A673 (cell line): ENCODE results near the gene MON2.
"Not testable (repeated sequence)": the region's sequence is repeated elsewhere in the genome, so short reads cannot be mapped to it uniquely, and the experiment has no call there.

Experiments used
- EZH2 ChIP-seq: fragments of 200-600 bp; sonication (generic); IDR thresholded peaks from 2 replicates; pipeline ENCODE4 v1.6.1; 2017; ENCODE audit warnings: borderline replicate concordance, low read depth, mild to moderate bottlenecking, mixed read lengths, antibody characterized with exemption, low read length; ENCODE audit not compliant: poor library complexity, severe bottlenecking
- TF ChIP-seq, protein P1 (sequence below): fragments of 300-800, 200-600 bp; sonication (generic); conservative IDR thresholded peaks from 2 replicates; pipeline ENCODE4 v1.5.1; 2017; ENCODE audit warnings: low read depth, mild to moderate bottlenecking, antibody characterized with exemption, low read length, moderate library complexity, mixed read lengths

GRCh38 chr12:62455429-62455828 is 11.2 kb upstream of the MON2 start:
- TF ChIP-seq, protein P1, sequence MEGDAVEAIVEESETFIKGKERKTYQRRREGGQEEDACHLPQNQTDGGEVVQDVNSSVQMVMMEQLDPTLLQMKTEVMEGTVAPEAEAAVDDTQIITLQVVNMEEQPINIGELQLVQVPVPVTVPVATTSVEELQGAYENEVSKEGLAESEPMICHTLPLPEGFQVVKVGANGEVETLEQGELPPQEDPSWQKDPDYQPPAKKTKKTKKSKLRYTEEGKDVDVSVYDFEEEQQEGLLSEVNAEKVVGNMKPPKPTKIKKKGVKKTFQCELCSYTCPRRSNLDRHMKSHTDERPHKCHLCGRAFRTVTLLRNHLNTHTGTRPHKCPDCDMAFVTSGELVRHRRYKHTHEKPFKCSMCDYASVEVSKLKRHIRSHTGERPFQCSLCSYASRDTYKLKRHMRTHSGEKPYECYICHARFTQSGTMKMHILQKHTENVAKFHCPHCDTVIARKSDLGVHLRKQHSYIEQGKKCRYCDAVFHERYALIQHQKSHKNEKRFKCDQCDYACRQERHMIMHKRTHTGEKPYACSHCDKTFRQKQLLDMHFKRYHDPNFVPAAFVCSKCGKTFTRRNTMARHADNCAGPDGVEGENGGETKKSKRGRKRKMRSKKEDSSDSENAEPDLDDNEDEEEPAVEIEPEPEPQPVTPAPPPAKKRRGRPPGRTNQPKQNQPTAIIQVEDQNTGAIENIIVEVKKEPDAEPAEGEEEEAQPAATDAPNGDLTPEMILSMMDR, result not testable (repeated sequence)
- TF ChIP-seq EZH2, result not testable (repeated sequence)
